GM12891 (cell line): ENCODE data around the gene CPLANE1.

Source experiments
- POLR2A ChIP-seq: IDR thresholded peaks from 2 replicates; pipeline ENCODE4 v1.6.1; 2011; ENCODE audit warnings: low read depth, low read length, control low read depth
- POLR2AphosphoS5 ChIP-seq: IDR thresholded peaks from 2 replicates; pipeline ENCODE4 v1.6.1; 2011; ENCODE audit warnings: low read depth, low read length, control low read depth
- POU2F2 ChIP-seq: IDR thresholded peaks from 2 replicates; pipeline ENCODE4 v1.6.1; 2011; ENCODE audit warnings: low read depth, mild to moderate bottlenecking, control low read depth, low read length, moderate library complexity
- TAF1 ChIP-seq: IDR thresholded peaks from 2 replicates; pipeline ENCODE4 v1.6.1; 2011; ENCODE audit warnings: low read depth, low read length, control low read depth

DNA sequence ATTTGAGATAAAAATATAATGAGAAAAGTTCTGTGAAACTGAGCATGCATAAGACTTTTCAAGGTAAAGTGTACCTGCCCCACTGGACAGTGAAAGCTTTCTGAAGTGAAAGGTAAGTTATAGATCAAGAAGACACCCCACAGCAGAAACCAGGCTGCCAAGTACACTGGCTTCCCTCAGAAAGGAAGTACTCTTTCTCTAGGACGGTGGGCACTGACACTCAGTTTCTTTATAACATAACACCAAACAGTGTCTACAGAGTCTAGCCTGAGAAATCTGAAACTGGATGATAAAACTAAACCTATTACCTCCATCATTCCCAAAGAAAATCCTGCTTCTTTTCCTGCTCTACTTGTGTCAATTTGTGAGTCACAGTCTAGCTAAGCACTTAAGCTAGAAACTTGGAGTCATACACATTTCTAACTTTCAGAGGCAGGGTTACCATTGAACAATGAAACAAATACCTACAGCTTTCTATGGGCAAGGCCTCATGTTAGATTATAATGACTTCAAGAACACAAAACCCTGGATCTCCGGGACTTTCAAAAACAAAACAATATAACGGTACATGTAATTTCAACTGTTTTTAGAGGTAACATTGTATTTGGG lies 136.7 kb downstream of the CPLANE1 start:
- TF ChIP-seq POLR2AphosphoS5 = no peak
- TF ChIP-seq TAF1 = no peak
- no peak for TF ChIP-seq POLR2A
- no peak for TF ChIP-seq POU2F2
